GM06990 (cell line): ENCODE data around the gene POGLUT2.

Experiments used
- DNase-seq: peaks from one replicate; pipeline ENCODE4 v3.0.0-alpha.2; 2011; ENCODE audit not compliant: insufficient read length; ENCODE audit errors: extremely low read depth
- H3K27me3 ChIP-seq: replicated peaks from 2 replicates; pipeline ENCODE4 v1.6.0; 2011; ENCODE audit warnings: low read length; ENCODE audit not compliant: control insufficient read depth, insufficient read depth
- H3K36me3 ChIP-seq: 2 replicates; pipeline ENCODE4 v1.5.1; 2011; ENCODE audit warnings: low read length; ENCODE audit not compliant: control insufficient read depth, insufficient read depth
- H3K4me3 ChIP-seq: replicated peaks from 2 replicates; pipeline ENCODE4 v1.5.1; 2011; ENCODE audit warnings: low read depth, mild to moderate bottlenecking, control low read depth, low read length
- CTCF ChIP-seq: IDR thresholded peaks from 2 replicates; pipeline ENCODE4 v1.5.1; 2011; ENCODE audit warnings: low read length, control low read depth, mild to moderate bottlenecking, inconsistent platforms; ENCODE audit not compliant: insufficient read depth, poor library complexity, severe bottlenecking

POGLUT2 gene

GRCh38 chr13:102770435-102770834 lies 28.3 kb downstream of the POGLUT2 start:
- no peaks in the 10 kb centered on the region for H3K27me3 ChIP-seq
- H3K36me3 ChIP-seq: no peaks in the 10 kb centered on the region
- H3K4me3 ChIP-seq: no peak overlapping the region
- no peak for TF ChIP-seq CTCF
- DNase-seq: no peak

- H3K27me3 ChIP-seq: no peaks in the 10 kb centered on the region
- H3K4me3 ChIP-seq: no peak overlapping the region
- no peak for TF ChIP-seq CTCF
- H3K36me3 ChIP-seq: no peaks in the 10 kb centered on the region
- DNase-seq: no peak
Measured at GRCh38 chr13:102769679-102770078, 29.1 kb downstream of the POGLUT2 start.

GRCh38 chr13:102768909-102769308 lies 29.9 kb downstream of the POGLUT2 start:
- DNase-seq: no peak
- no peak for TF ChIP-seq CTCF
- Histone ChIP-seq H3K36me3 (no peaks in the 10 kb centered on the region), H3K27me3 (no peaks in the 10 kb centered on the region), H3K4me3 (no peak overlapping the region)

- no peak for TF ChIP-seq CTCF
- no peaks in the 10 kb centered on the region for H3K36me3 ChIP-seq
- DNase-seq: no peak
- H3K4me3 ChIP-seq: no peak overlapping the region
- H3K27me3 ChIP-seq: no peaks in the 10 kb centered on the region
Measured at GRCh38 chr13:102763741-102764140, 35.0 kb downstream of the POGLUT2 start.

GRCh38 chr13:102761071-102761470 lies 37.7 kb downstream of the POGLUT2 start:
- no peak for TF ChIP-seq CTCF
- no peaks in the 10 kb centered on the region for H3K36me3 ChIP-seq
- DNase-seq: no peak
- no peak overlapping the region for H3K4me3 ChIP-seq
- no peaks in the 10 kb centered on the region for H3K27me3 ChIP-seq

- Histone ChIP-seq H3K4me3 (no peak overlapping the region), H3K36me3 (no peaks in the 10 kb centered on the region), H3K27me3 (no peaks in the 10 kb centered on the region)
- no peak for TF ChIP-seq CTCF
- no peak for DNase-seq
Measured at GRCh38 chr13:102758842-102759241, 39.9 kb downstream of the POGLUT2 start.
